ENCODE data around the gene HOATZ.

Gene HOATZ

DNA sequence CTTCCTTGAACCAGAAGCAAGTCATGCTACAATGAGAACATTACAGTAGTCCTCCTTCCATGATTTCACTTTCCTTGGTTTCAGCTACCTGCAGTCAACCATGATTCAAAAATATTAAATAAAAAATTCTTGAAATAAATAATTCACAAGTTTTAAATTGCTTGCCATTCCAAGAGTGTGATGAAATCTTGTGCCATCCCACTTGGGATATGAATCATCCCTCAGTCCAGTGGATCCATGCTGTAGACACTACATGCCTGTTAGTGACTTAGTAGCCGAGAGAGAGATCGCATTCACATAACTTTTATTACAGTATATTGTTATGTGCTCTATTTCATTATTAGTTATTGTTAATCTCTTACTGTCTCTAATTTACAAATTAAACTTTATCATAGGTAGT is 6.0 kb downstream of the HOATZ start:
- no peak for DNase-seq (ENCODE audit: extremely low spot score, insufficient read length, low read depth)
- FAIRE-seq: no peak

DNA sequence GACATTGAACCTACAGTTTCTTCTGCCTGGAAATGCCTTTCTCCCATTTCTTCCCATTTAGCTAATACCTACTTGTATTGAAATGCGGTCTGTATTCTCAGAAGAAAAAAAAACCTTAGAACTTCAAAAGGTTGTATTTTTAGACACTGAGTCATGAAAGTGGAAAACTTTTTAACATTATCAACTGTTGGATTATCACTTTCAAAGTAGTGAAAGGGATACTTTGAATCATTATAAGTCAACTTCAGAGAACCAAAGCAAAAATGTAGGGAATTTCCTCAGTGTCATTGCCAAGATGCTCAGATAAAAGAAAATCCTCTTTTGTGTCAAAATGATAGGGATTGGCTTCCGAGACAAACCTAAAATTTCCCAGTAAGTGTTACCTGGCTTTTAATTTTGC is 6.6 kb downstream of the HOATZ start:
- no peak for FAIRE-seq
- no peak for DNase-seq (ENCODE audit: extremely low spot score, insufficient read length, low read depth)

DNA sequence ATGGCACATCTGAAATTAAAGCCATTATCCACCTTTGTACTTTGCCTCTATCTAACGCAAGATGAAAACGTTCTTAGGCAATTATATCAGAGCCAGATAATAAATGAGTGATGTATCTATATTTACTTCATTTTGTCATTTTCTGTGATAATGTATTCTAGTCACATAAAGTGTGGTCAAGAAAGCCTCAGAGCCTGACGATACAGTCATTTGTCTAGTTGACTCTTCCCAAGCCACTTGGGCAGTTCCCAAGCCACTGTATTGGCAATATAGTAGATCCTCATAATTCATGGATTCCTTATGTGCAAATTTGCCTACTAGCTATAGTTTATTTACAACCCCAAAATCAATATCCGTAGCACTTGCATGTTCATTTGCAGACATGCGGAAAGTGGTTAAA is 7.8 kb downstream of the HOATZ start:
- DNase-seq (ENCODE audit: extremely low spot score, insufficient read length, low read depth) (no peak), FAIRE-seq (no peak)

DNA sequence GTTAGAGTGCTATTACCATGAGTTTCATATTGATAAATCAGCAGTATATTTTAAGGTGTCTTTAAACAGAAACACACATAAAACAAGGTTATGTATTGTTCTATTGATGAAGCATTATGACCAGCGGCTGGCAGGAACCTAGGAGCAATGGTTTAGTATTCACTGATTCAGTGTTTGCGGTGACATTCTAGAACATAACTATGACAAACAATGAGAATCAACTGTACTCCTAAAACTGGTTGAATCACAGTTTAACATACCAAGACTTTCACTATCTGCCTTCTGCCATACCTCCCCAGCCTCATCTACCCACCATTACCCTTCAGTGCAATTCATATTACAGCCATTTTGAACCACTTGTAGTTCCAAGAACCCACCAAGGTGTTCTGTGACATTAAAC is 8.8 kb downstream of the HOATZ start:
- FAIRE-seq (no peak), DNase-seq (ENCODE audit: extremely low spot score, insufficient read length, low read depth) (no peak)

DNA sequence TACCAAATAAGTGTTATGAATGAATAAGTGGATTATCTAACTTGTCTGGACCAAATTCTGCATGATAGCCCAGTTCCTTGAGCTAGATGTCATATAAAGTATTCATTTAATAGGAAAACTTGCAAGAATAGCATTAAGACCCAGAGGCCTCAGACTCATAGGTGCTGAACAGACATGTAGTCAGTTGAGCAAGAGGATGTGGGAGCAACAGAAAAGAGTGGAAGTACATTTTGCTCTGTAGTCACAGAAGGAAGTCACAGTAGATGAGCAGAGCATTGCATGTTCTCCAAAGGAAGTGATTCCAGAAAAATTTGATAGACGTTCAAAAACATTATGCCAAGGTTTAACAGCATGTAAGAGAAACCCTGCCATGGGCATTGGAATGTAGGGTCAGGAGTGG is 9.5 kb downstream of the HOATZ start:
- no peak for FAIRE-seq

DNA sequence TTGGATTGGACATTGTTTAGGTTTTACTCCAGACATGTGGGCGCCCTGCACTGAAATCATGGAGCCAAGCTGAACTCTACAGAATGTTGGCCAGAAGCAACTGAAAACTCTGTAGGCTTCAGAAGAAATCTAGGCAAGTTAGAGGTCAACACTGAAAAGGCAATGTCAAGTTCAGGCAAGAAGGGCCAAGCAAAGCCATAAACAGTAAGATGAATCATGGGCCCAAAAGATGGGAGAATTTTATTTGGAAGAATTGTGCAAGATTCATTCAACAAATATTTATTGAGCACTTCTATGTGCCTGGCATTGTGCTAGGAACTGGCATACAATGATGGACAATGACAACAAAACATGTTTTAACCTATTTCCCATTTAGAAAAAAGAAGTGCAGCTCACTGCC is 10.9 kb downstream of the HOATZ start:
- FAIRE-seq: no peak
- DNase-seq (ENCODE audit: extremely low spot score, insufficient read length, low read depth): no peak

More for the DNA sequence above, 9.5 kb downstream of the HOATZ start:
- no peak for DNase-seq (ENCODE audit: extremely low spot score, insufficient read length, low read depth)

DNA sequence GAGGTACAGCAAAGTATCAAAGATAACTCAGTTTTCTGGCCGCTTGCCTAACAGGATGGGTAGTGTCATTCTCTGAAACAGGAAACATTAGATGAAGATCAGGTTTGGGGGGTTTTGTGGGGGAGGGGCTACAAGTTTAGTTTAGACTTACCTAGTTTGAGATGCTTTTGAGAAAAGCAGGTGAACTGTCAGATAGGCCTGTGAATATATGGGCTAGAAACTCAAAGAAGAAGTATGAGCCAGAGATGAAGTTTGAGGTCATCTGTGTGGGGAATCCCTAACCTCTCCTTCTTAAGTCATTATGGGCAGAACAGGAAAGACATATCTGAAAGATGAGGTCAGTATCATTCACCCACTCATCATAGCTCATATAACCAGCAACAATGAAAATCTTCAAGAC is 11.9 kb downstream of the HOATZ start:
- FAIRE-seq: no peak
- no peak for DNase-seq (ENCODE audit: extremely low spot score, insufficient read length, low read depth)

DNA sequence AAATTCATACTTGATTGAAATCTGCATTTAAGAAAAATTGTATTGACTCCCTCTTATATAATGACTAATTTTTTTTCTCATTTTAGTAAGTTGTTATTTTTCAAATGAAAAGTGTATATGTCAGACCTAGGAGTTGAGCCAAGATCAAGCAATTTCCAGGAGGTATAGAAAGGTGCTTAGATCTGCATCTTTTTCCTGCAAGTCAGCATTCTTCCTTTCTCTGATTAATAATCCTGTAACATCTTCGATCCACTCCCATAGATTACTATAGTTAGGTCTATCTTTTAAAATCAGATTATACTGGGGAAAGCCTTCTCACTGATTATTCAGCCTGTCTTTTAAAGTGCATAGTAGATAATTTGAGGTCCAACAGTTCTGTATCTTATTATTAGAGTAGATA is 12.7 kb downstream of the HOATZ start:
- no peak for DNase-seq (ENCODE audit: extremely low spot score, insufficient read length, low read depth)
- no peak for FAIRE-seq

DNA sequence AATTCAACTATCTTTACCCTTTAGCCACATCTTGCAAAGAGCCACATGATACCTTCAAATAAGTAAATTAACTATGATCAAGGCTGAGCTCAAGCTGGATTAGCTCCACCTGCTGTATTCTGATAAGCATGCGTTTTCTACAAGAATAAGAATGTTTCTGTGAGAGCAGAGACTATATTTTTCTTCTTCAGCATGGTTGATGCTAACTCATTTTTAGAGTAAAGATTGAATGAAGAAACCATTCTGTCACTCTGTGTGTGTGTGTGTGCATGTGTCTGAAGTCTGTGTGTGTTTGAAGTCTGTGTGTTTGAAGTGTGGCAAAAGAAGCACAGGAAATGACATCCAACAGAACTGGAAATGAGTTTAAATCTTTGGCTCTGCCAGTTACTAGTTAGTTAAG is 14.0 kb downstream of the HOATZ start:
- no peak for FAIRE-seq
- DNase-seq (ENCODE audit: extremely low spot score, insufficient read length, low read depth): no peak

DNA sequence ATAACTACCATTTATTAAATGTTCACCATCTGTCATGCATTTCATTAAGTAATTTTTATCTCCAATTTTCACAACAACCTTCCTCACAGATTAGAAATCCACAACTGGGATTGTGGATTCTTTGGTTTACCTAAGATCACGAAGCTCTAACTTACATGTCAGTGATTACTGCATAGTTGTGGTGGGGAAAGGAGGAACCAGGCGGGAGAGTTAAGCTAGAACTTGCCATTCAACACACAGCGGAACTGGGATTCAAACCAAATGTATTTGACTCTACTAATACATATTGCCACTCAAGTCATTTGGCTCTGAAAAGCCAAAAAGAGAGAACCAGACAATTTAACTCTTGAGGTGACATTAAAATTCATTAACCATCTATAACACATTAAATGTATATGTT is 15.5 kb downstream of the HOATZ start:
- FAIRE-seq (no peak), DNase-seq (ENCODE audit: extremely low spot score, insufficient read length, low read depth) (no peak)

DNA sequence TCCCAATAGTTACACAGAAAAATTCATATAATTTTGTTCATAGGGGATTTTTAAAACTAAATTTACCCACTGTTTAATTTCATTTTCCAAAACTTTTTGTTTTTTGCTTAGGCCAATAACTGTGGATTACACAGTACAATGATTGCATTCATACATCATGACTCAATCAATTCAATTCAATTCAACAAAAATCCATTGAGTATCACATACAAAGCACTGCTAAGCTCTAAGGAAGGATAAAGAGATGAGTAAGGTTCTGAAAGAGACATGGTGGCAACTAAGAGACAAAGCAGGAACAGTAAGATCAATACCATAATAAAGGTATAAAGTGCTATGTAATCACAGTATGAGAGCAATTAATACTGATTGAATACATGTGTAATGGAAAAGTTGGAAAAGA is 16.6 kb downstream of the HOATZ start:
- no peak for FAIRE-seq
- no peak for DNase-seq (ENCODE audit: extremely low spot score, insufficient read length, low read depth)

DNA sequence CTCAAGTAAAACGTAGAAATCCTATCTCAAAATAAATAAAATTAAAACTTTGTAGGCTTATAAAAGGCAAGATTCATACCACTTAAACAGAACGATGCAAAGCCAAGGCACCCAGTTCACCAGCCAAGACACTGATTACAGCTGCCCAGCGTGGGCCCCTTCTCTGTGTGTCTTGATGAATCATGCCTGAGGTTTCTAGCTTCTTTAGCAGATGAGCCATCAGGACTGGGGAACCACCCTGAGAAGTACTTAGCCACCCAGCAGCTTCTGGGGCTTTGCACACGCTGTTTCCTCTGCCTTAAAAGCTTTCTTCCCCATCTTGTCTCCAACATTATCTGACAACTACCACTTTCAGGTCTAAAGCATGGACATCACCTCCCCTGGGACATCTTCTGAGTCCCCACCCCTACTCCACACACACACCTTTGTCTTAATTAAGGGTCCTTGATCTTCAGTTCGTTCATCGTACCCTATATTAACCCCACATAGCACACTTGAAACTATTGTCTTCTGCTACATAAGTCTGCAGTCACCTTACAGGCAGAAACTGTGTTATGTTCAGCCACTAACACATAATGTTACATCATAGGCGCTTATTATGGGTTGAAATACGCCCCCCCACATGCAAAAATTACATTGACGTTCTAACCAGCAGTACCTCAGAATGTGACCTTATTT is 17.2 kb downstream of the HOATZ start:
- DNase-seq (ENCODE audit: extremely low spot score, insufficient read length, low read depth): no peak
- no peak for FAIRE-seq

DNA sequence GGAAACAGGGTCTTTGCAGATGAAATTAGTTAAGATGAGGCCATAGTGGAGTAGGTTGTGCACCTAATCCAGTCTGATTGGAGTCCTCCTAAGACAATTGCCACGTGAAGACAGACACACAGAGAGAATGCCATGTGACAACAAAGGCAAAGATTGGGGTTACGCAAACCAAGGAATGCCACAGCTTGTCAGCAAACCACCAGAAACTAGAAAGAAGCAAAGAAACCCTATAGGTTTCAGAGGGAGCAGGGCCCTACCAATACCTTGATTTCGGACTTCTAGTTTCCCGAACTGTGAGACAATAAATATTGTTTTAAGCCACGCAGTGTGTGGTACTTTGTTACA is 17.8 kb downstream of the HOATZ start:
- no peak for FAIRE-seq
- DNase-seq (ENCODE audit: extremely low spot score, insufficient read length, low read depth): no peak

DNA sequence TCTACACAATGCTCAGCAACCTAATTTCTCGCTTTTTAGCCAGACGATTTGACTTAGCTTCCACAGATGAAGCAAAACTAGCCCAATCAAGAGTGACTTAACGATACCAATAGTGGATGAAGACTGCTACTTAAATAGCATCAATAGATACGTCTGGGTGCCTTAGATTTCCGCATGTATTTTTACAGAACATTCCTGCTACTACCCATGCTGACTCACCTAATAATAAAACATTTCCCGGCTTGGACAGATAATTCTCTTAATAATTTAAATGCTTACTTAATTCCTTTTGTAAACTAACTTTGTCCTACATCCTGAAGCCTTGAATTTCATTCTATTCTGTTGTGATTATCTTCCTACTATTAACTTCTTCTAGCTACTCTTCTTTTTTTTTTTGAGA is 20.7 kb downstream of the HOATZ start:
- FAIRE-seq: no peak
- no peak for DNase-seq (ENCODE audit: extremely low spot score, insufficient read length, low read depth)

DNA sequence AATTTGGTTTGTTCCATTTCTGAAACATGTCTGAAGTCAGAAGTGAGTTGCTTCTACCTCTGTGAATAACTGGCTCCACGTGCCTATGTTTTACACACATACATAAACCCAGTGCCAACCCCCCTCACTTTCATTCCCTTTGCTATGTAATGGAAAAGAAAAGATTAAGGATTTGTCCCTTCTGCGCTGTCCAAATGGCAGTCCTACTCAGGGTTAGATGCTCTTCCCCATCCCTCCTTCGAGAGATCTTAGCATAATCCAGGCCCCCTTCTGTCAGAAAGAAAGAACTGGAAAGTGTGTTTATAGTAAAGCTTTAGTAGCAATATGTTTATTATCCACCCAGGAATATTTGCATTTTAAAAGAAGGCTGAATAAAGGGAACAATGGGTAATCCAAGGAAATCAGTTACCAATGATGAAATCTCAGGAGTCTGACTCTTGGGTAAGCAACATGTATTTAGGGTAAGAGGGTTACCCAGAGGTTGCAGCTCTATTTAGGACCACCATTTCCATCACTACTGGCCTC is 22.8 kb downstream of the HOATZ start:
- DNase-seq (ENCODE audit: extremely low spot score, insufficient read length, low read depth) (no peak), FAIRE-seq (no peak)

DNA sequence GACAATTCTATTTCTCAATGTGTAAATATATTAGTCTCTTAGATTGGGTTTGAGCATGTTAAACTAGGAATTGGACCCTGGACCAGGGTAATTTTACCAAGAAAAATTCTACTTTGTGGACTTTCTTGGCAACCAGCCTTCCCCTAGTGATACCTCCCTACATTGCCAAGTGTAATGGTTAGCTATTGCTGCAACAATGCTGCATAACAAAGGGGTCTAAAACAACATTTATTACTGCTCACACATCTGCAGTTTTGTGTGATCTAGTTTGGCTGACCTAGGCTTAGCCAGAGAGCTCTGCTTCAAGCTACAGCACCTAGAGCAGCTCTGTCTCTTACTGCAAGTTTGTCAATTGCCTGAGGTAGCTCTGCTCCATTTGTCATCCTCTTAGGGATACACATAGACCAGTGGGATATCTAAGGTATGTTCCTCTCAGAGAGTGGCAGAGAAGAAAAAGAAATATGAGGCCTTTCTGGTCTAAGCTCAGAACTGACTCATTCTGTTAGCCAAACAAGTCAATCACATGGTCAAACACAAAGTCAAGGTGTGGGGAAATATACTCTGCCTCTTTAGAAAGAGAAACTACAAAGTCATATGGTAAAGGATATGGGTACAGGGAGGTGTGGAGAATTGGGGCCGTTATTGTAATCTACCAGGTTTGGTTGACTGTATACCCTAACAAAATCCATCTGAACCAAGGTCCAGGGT is 24.0 kb downstream of the HOATZ start:
- DNase-seq (ENCODE audit: extremely low spot score, insufficient read length, low read depth): no peak
- FAIRE-seq: no peak

DNA sequence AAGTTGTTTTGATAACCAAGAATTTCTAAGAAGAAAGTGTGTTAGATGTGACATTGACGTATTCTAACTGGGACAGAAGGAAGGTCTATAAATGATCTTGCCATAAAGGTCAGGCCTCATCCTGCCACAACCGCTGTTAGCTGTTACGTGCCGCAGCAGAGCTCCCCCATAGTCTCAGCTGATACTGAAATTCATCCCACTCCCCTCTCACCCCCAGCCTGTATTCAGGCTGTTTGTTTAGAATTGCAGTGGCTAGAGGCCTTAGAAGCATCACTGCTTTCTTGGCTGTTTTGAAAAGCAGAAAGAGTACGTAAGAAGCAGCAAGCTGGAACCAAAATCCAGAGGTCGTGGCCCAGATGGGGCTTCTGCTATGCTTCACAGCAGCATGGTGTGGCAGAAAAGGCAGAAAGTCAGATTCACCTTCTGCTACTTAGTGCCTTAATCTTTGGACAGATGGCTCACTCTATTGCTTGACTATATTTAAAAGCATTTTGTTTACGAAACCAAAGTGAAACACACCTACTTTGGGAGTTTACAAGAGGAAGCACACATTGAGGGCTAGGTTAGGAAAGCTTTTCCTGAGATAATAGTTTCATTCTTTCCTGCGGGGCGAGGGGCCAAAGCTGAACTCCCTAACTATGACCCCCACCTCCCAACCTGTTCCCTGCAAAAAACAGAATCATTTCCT is 25.0 kb downstream of the HOATZ start:
- FAIRE-seq (no peak), DNase-seq (ENCODE audit: extremely low spot score, insufficient read length, low read depth) (no peak)

DNA sequence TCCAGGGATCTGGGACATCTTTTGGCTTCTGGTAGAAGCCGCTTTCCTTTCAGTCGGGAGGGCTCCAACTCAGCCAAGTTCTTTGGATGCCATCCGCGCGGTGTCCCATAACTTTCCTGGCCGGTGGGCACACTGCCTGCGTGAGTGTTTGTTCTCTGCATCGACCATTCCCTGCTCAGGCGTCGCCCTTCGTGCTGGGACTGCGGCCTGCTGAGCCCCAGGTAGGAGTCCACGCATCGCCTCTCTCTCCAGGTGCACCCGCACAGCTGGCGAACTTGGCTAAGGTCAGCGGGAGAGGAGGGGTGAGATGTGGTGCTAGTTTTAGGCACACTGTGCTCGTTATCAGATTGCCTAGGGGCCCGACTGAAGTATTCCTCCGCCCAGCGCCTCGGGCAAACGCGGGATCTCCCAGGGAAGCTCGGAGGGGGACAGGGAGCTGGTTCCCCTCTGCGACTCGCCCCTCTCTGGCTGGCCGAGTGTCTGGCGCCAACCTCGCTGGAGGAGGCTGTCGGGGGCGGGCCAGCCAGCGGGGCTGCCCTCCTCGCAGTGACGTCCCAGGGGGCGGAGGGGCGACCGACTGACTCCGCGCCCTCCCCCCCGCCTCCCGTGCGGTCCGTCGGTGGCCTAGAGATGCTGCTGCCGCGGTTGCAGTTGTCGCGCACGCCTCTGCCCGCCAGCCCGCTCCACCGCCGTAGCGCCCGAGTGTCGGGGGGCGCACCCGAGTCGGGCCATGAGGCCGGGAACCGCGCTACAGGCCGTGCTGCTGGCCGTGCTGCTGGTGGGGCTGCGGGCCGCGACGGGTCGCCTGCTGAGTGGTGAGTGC is 25.7 kb downstream of the HOATZ start, which contains the start of gene LAYN:
LAYN (plus strand) TSS at position 607 of the 823 bp plus-strand sequence; CDS start at position 731, 124 bp downstream.
- DNase-seq (ENCODE audit: extremely low spot score, insufficient read length, low read depth) (no peak), FAIRE-seq (no peak)

DNA sequence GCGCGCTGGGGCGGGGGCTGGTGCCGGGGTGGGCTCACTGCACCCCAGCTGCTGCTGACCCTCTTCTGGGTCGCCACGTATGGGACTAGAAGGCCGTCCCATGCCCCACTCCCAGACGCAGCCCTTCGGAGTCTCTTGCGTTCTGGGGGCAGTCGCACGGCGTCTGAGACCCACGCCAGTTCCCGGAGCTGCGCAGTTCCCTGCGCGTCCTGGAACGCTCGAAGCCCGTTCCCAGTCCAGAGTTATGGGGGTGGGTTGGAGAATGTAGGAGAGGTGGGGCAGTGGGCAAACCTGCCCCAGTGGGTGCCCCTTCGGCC is 26.3 kb downstream of the HOATZ start:
- DNase-seq (ENCODE audit: extremely low spot score, insufficient read length, low read depth): no peak
- no peak for FAIRE-seq

DNA sequence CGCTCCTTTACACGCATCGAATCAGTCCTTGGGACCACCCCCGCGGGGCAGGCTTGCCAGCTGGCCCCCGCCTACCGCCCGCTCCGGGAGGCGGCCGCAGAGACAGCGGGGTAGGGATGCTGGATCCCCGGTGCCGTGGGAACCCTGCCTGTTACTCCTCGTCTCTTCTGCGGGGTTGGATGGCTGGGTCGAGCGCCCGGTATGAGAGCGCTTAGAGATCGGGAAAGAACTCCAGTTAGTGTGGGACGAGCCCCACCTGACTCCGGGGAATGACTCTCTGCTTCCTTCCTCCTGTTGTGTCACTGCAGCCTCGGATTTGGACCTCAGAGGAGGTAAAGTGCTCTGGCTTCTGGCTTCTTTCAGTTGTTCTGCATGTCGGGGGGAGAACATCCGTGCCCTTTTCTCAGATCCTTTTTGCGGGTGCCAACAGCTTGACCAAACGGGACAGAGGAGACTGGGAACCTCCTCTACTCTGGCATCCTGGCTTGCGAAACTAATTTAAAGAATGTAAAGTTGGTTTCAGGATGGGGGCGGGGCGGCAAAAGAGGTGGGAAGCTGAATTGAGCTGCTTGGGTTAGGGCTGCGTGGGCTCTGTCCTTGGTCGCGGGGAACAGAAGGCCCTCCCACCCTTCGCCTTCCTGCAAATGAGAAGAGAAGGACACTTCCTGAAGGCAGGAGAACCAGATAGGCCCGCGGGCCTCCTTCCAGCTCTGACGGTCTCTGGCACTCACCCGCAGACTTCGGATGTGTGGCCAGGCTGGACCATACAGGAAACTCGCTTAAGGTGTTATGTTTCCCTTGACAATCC is 26.9 kb downstream of the HOATZ start:
- DNase-seq (ENCODE audit: extremely low spot score, insufficient read length, low read depth) (no peak), FAIRE-seq (no peak)

All from GM18507 (cell line).